HEK293 (cell line): ENCODE measurements around the gene ABCC9.

Experiments used
- GLI4 ChIP-seq: fragments of 450-650 bp; formaldehyde crosslinking; IDR thresholded peaks from 2 replicates; pipeline ENCODE4 v1.5.1; 2016; ENCODE audit warnings: missing biosample characterization, missing genetic modification characterization
- ZNF132 ChIP-seq: fragments of 450-650 bp; formaldehyde crosslinking; IDR thresholded peaks from 2 replicates; pipeline ENCODE4 v1.5.1; 2017; ENCODE audit warnings: missing biosample characterization, missing genetic modification characterization, borderline replicate concordance
- ZNF302 ChIP-seq: fragments of 450-650 bp; formaldehyde crosslinking; IDR thresholded peaks from 2 replicates; pipeline ENCODE4 v1.5.1; 2016; ENCODE audit warnings: missing biosample characterization, missing genetic modification characterization, low read depth
- TF ChIP-seq, protein P1 (sequence below): fragments of 450-650 bp; formaldehyde crosslinking; IDR thresholded peaks from 2 replicates; pipeline ENCODE4 v1.5.1; 2016; ENCODE audit warnings: missing biosample characterization, missing genetic modification characterization
- TF ChIP-seq, protein P2 (sequence below): fragments of 450-650 bp; formaldehyde crosslinking; IDR thresholded peaks from 2 replicates; pipeline ENCODE4 v1.5.1; 2016; ENCODE audit warnings: missing biosample characterization, missing genetic modification characterization

DNA sequence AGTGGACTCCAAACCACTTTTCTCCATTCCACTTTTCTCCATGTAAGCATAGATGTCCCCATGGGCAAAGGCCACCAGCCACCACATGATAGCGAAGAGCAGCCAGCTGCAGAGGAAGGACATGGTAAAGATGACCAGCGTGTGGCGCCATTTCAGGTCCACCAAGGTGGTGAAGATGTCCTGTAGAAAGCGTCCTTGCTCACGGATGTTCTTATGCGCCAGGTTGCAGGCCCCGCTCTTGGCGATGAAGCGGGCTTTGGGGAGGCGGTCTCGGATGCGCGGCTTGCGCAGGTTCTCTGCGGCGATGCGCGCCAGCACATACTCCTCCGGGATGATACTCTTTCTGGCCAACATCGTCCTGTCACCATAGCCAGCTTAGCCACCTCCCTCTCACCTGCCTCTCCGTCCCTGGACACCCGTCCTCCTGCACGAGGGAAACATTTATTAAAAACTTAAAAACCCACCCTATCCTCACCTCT, 167.9 kb downstream of the ABCC9 start:
- TF ChIP-seq, protein P1, sequence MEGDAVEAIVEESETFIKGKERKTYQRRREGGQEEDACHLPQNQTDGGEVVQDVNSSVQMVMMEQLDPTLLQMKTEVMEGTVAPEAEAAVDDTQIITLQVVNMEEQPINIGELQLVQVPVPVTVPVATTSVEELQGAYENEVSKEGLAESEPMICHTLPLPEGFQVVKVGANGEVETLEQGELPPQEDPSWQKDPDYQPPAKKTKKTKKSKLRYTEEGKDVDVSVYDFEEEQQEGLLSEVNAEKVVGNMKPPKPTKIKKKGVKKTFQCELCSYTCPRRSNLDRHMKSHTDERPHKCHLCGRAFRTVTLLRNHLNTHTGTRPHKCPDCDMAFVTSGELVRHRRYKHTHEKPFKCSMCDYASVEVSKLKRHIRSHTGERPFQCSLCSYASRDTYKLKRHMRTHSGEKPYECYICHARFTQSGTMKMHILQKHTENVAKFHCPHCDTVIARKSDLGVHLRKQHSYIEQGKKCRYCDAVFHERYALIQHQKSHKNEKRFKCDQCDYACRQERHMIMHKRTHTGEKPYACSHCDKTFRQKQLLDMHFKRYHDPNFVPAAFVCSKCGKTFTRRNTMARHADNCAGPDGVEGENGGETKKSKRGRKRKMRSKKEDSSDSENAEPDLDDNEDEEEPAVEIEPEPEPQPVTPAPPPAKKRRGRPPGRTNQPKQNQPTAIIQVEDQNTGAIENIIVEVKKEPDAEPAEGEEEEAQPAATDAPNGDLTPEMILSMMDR (tag by site-specific recombination) = peak; percentile 46; the same call in 1 of the 2 replicates
- TF ChIP-seq ZNF302 (tag by site-specific recombination) = no peak
- no peak for TF ChIP-seq GLI4
- TF ChIP-seq, protein P2, sequence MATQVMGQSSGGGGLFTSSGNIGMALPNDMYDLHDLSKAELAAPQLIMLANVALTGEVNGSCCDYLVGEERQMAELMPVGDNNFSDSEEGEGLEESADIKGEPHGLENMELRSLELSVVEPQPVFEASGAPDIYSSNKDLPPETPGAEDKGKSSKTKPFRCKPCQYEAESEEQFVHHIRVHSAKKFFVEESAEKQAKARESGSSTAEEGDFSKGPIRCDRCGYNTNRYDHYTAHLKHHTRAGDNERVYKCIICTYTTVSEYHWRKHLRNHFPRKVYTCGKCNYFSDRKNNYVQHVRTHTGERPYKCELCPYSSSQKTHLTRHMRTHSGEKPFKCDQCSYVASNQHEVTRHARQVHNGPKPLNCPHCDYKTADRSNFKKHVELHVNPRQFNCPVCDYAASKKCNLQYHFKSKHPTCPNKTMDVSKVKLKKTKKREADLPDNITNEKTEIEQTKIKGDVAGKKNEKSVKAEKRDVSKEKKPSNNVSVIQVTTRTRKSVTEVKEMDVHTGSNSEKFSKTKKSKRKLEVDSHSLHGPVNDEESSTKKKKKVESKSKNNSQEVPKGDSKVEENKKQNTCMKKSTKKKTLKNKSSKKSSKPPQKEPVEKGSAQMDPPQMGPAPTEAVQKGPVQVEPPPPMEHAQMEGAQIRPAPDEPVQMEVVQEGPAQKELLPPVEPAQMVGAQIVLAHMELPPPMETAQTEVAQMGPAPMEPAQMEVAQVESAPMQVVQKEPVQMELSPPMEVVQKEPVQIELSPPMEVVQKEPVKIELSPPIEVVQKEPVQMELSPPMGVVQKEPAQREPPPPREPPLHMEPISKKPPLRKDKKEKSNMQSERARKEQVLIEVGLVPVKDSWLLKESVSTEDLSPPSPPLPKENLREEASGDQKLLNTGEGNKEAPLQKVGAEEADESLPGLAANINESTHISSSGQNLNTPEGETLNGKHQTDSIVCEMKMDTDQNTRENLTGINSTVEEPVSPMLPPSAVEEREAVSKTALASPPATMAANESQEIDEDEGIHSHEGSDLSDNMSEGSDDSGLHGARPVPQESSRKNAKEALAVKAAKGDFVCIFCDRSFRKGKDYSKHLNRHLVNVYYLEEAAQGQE (tag by site-specific recombination) = no peak
- TF ChIP-seq ZNF132 (tag by site-specific recombination) = no peak
